ENCODE data around the gene EPHB2.

The EPHB2 gene

GRCh38 chr1:22709891-22710700 is 543 bp upstream of the EPHB2 start (continued):
- TF ChIP-seq PATZ1 (tag by site-specific recombination; IDR thresholded peaks at IDR 0.05) (peak; percentile 71), ZNF654 (tag by site-specific recombination; IDR thresholded peaks at IDR 0.05; ENCODE audit: low read depth) (no peak), ZNF121 (tag by site-specific recombination; IDR thresholded peaks at IDR 0.05) (peak; percentile 58; the same call in 1 of the 2 replicates), ZFHX2 (tag by site-specific recombination; conservative IDR thresholded peaks at IDR 0.05) (peak; percentile 40), ZBTB8A (tag by site-specific recombination; IDR thresholded peaks at IDR 0.05) (peak; percentile 70), ZBTB26 (tag by site-specific recombination; optimal IDR thresholded peaks at IDR 0.05) (peak; percentile 30), ZNF600 (tag by site-specific recombination; IDR thresholded peaks at IDR 0.05) (0 out of 2 replicates have a peak, but pooled peaks have one; percentile 15), GLIS2 (tag by site-specific recombination; IDR thresholded peaks at IDR 0.05) (0 out of 2 replicates have a peak, but pooled peaks have one; percentile 27), ZBTB48 (tag by site-specific recombination; IDR thresholded peaks at IDR 0.05) (peak; percentile 61; the same call in 1 of the 2 replicates), KLF9 (tag by site-specific recombination; IDR thresholded peaks at IDR 0.05; ENCODE audit: low read depth) (peak; percentile 65), ZNF391 (tag by site-specific recombination; IDR thresholded peaks at IDR 0.05; ENCODE audit: borderline replicate concordance, low read depth) (no peak)

GRCh38 chr1:22711071-22711470 is 432 bp downstream of the EPHB2 start:
- POLR2A ChIA-PET = no interaction called here
- peaks cover 2% of the 10 kb centered on the region; the same call in 1 of the 2 replicates for H3K4me1 ChIP-seq (ENCODE audit: control insufficient read depth, insufficient read depth, low read length)
- peaks cover 0 to 3% of the 10 kb centered on the region in 2 experiments; a peak in 1 of 3 replicates for H3K36me3 ChIP-seq (ENCODE audit: control insufficient read depth in 2 of 2, insufficient read depth in 1 of 2, low read length in 2 of 2)
- H3K27ac ChIP-seq (ENCODE audit: extremely low read depth, low read depth, low read length) = no peak overlapping the region; the same call in 1 of the 2 replicates
- H3K9me3 ChIP-seq (ENCODE audit: control insufficient read depth, insufficient read depth, low read depth, low read length) = no peaks in the 10 kb centered on the region
- CTCF ChIA-PET = interaction anchor here (1.5 kb wide), 1 partner anchor 151 kb away, joined by 3 read pairs; no protein-coding TSS in a partner anchor
- peak overlapping the region; percentile 45 for H3K4me3 ChIP-seq (ENCODE audit: low read depth, low read length)
- TF ChIP-seq ZNF530 (tag by site-specific recombination; IDR thresholded peaks at IDR 0.05; ENCODE audit: low read depth) = no peak
- TF ChIP-seq IKZF3 (tag by site-specific recombination; IDR thresholded peaks at IDR 0.05) = no peak
- TF ChIP-seq ZNF302 (tag by site-specific recombination; IDR thresholded peaks at IDR 0.05; ENCODE audit: low read depth) = no peak
- no peak for TF ChIP-seq TSHZ1 (tag by site-specific recombination; IDR thresholded peaks at IDR 0.05; ENCODE audit: borderline replicate concordance)
- no peak for TF ChIP-seq ZNF416 (tag by site-specific recombination; IDR thresholded peaks at IDR 0.05)
- no peak for TF ChIP-seq ZNF621 (tag by site-specific recombination; IDR thresholded peaks at IDR 0.05)
- no peak for TF ChIP-seq ZNF121 (tag by site-specific recombination; IDR thresholded peaks at IDR 0.05)
- no peak for TF ChIP-seq ZNF558 (tag by site-specific recombination; IDR thresholded peaks at IDR 0.05)
- TF ChIP-seq KLF10 (tag by site-specific recombination; IDR thresholded peaks at IDR 0.05) = no peak
- no peak for TF ChIP-seq ZNF274 (IDR thresholded peaks at IDR 0.05; ENCODE audit: low read length)
- TF ChIP-seq ZNF274 (tag by site-specific recombination; IDR thresholded peaks at IDR 0.05; ENCODE audit: borderline replicate concordance) = no peak
- no peak for TF ChIP-seq PRDM2 (tag by site-specific recombination; IDR thresholded peaks at IDR 0.05; ENCODE audit: borderline replicate concordance)
- no peak for TF ChIP-seq MZF1 (tag by site-specific recombination; IDR thresholded peaks at IDR 0.05; ENCODE audit: borderline replicate concordance)

Data from HEK293 (cell line).